Calu3 (cell line): Measurements from ENCODE around the gene OXSR1. TPM values are rescaled to one million over a fixed set of nuclear protein-coding genes. Genes with fewer than 3 reads are reported as not detected.
A peak's percentile ranks its signal among the peaks of the same experiment; 100 is the strongest.

Source experiments
- BruUV-seq: library from RNA; stranded (reverse); fragments of 400-500 nt; replicated peaks from 2 replicates; lab custom pipeline; 2021; lab: Mats Ljungman, UMichigan
- CTCF ChIA-PET: fragments of 300-600 bp; sonication (Branson Sonifier 250); formaldehyde crosslinking; loops from one replicate; lab custom pipeline; 2022; ENCODE audit warnings: antibody characterized with exemption; lab: Charles Lee
- DNase-seq: peaks from one replicate; pipeline ENCODE4 v3.0.0; 2022
- H3K27ac Mint-ChIP-seq: one replicate; pipeline ENCODE4 v1.8.0; 2022; ENCODE audit warnings: mixed read lengths; ENCODE audit not compliant: unreplicated experiment
- H3K27me3 Mint-ChIP-seq: one replicate; pipeline ENCODE4 v1.8.0; 2022; ENCODE audit warnings: mixed read lengths; ENCODE audit not compliant: unreplicated experiment
- H3K36me3 Mint-ChIP-seq: one replicate; pipeline ENCODE4 v1.8.0; 2022; ENCODE audit warnings: mild to moderate bottlenecking, moderate library complexity, mixed read lengths; ENCODE audit not compliant: insufficient read depth, unreplicated experiment
- H3K4me1 Mint-ChIP-seq: one replicate; pipeline ENCODE4 v1.8.0; 2022; ENCODE audit warnings: mild to moderate bottlenecking, low read depth, mixed read lengths; ENCODE audit not compliant: unreplicated experiment
- H3K4me3 Mint-ChIP-seq: one replicate; pipeline ENCODE4 v1.8.0; 2022; ENCODE audit warnings: mild to moderate bottlenecking, low read depth, moderate library complexity, mixed read lengths; ENCODE audit not compliant: unreplicated experiment
- H3K9me3 Mint-ChIP-seq: one replicate; pipeline ENCODE4 v1.8.0; 2022; ENCODE audit warnings: low read depth, mixed read lengths; ENCODE audit not compliant: unreplicated experiment
- CTCF ChIP-seq: fragments of 200-600 bp; IDR thresholded peaks from one replicate; pipeline ENCODE4 v1.8.0; 2022; ENCODE audit warnings: antibody characterized with exemption; ENCODE audit not compliant: unreplicated experiment
- intact Hi-C: fragments of 100-400 bp; cut with micrococcal nuclease; formaldehyde crosslinking; loops from one replicate; pipeline ENCODE4 v1.10.0; 2022; ENCODE audit not compliant: unreplicated experiment
- total RNA-seq: library from RNA; stranded (reverse); gene quantifications from 2 replicates; pipeline ENCODE4 v1.2.3, GENCODE V29; 2022

The OXSR1 gene
- total RNA-seq, 1 experiment from 2014 or later, result 50.4 TPM

GRCh38 chr3:38117163-38117716 lies 48.1 kb upstream of the OXSR1 start:
- CTCF ChIA-PET, result interaction anchor here (0.7 to 1.5 kb wide), 5 partner anchors 16 to 253 kb away, joined by 3 to 15 read pairs (median 3); no protein-coding TSS in a partner anchor
- intact Hi-C loops, result loop anchor here (2.0 to 5.0 kb wide), 3 partner anchors 112 to 180 kb away; no protein-coding TSS in a partner anchor
- H3K27ac Mint-ChIP-seq, result no peak overlapping the region
- BruUV-seq, result no TSS peak
- no peaks in the 10 kb centered on the region for H3K9me3 Mint-ChIP-seq
- no peak overlapping the region for H3K4me3 Mint-ChIP-seq
- no peak for TF ChIP-seq CTCF
- peaks cover 13% of the 10 kb centered on the region for H3K27me3 Mint-ChIP-seq
- no peak for DNase-seq
- peaks cover 9% of the 10 kb centered on the region for H3K4me1 Mint-ChIP-seq
- peaks cover 50% of the 10 kb centered on the region for H3K36me3 Mint-ChIP-seq

- no peak overlapping the region for H3K4me3 Mint-ChIP-seq
- no peaks in the 10 kb centered on the region for H3K9me3 Mint-ChIP-seq
- TF ChIP-seq CTCF, result peak; percentile 68
- CTCF ChIA-PET, result interaction anchor here (0.7 to 1.5 kb wide), 4 partner anchors 23 to 254 kb away, joined by 3 to 15 read pairs (median 4); no protein-coding TSS in a partner anchor
- peak; percentile 80 for DNase-seq
- BruUV-seq, result no TSS peak
- peaks cover 9% of the 10 kb centered on the region for H3K4me1 Mint-ChIP-seq
- peaks cover 56% of the 10 kb centered on the region for H3K36me3 Mint-ChIP-seq
- peaks cover 13% of the 10 kb centered on the region for H3K27me3 Mint-ChIP-seq
- H3K27ac Mint-ChIP-seq, result peak overlapping the region; percentile 47
- intact Hi-C loops, result loop anchor here (2.0 to 5.0 kb wide), 3 partner anchors 113 to 179 kb away; no protein-coding TSS in a partner anchor
Measured at GRCh38 chr3:38117748-38118420, 47.5 kb upstream of the OXSR1 start.

GRCh38 chr3:38118421-38119247 lies 46.7 kb upstream of the OXSR1 start:
- no TSS peak for BruUV-seq
- intact Hi-C loops, result loop anchor here (5.0 kb wide), 2 partner anchors 129 to 179 kb away; no protein-coding TSS in a partner anchor
- Mint-ChIP-seq H3K36me3 (peaks cover 58% of the 10 kb centered on the region), H3K9me3 (no peaks in the 10 kb centered on the region), H3K4me1 (peaks cover 9% of the 10 kb centered on the region), H3K27ac (no peak overlapping the region), H3K4me3 (no peak overlapping the region), H3K27me3 (peaks cover 13% of the 10 kb centered on the region)
- no peak for DNase-seq
- TF ChIP-seq CTCF, result no peak
- CTCF ChIA-PET, result interaction anchor here (1.3 to 1.5 kb wide), 2 partner anchors 24 to 180 kb away, joined by 3 to 5 read pairs; no protein-coding TSS in a partner anchor

- Mint-ChIP-seq H3K36me3 (peaks cover 58% of the 10 kb centered on the region), H3K27ac (no peak overlapping the region), H3K9me3 (no peaks in the 10 kb centered on the region), H3K4me3 (no peak overlapping the region), H3K4me1 (peaks cover 9% of the 10 kb centered on the region), H3K27me3 (peaks cover 13% of the 10 kb centered on the region)
- TF ChIP-seq CTCF, result no peak
- BruUV-seq, result no TSS peak
- CTCF ChIA-PET, result interaction anchor here (0.7 kb wide), 1 partner anchor 339 kb away, joined by 3 read pairs; no protein-coding TSS in a partner anchor
- DNase-seq, result no peak
- intact Hi-C loops, result loop anchor here (5.0 kb wide), 2 partner anchors 128 to 178 kb away; no protein-coding TSS in a partner anchor
Measured at GRCh38 chr3:38119248-38119544, 46.1 kb upstream of the OXSR1 start.
